BE2C (cell line): ENCODE results near the gene ZNF350.
A peak's percentile ranks its signal among the peaks of the same experiment; 100 is the strongest.

Experiments used
- DNase-seq: peaks from one replicate; pipeline ENCODE4 v3.0.0-alpha.2; 2020
- H3K27me3 ChIP-seq: fragments of 250-450 bp; sonication (Bioruptor Pico); 2 replicates; pipeline ENCODE4 v1.5.1; 2020; ENCODE audit warnings: mild to moderate bottlenecking
- H3K36me3 ChIP-seq: fragments of 250-450 bp; sonication (Bioruptor Pico); 2 replicates; pipeline ENCODE4 v1.5.1; 2020; ENCODE audit warnings: mild to moderate bottlenecking
- H3K4me1 ChIP-seq: fragments of 250-450 bp; sonication (Bioruptor Pico); 2 replicates; pipeline ENCODE4 v1.5.1; 2020
- H3K4me3 ChIP-seq: 2 replicates; pipeline ENCODE4 v1.5.1; 2011; ENCODE audit warnings: low read depth, low read length
- H3K9me3 ChIP-seq: fragments of 250-450 bp; sonication (Bioruptor Pico); 2 replicates; pipeline ENCODE4 v1.5.1; 2020
- CTCF ChIP-seq: IDR thresholded peaks from 2 replicates; pipeline ENCODE4 v1.5.1; 2012; ENCODE audit warnings: mild to moderate bottlenecking, low read depth, low read length

ZNF350 gene

DNA sequence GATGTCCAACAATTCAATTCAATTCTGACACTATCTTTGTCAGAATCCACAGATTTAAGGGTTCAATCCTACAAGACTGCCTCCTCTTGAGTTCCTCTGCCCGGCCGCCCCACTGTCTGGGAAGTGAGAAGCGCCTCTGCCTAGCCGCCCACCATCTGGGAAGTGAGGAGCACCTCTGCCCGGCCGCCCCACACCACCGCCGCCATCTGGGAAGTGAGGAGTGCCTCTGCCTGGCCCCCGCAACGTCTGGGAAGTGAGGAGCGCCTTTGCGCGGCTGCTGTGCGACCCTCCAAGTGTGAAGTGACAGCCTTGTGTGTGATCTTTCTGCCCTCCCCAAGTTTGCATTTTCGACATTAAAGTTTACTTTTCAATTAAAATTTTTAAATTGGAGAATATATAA lies 35.6 kb upstream of the ZNF350 start:
- no peak for TF ChIP-seq CTCF
- Histone ChIP-seq H3K36me3 (peaks cover 87% of the 10 kb centered on the region), H3K4me3 (no peak overlapping the region), H3K4me1 (no peaks in the 10 kb centered on the region), H3K27me3 (no peaks in the 10 kb centered on the region), H3K9me3 (peaks cover 3% of the 10 kb centered on the region; the same call in 1 of the 2 replicates)
- no peak for DNase-seq

DNA sequence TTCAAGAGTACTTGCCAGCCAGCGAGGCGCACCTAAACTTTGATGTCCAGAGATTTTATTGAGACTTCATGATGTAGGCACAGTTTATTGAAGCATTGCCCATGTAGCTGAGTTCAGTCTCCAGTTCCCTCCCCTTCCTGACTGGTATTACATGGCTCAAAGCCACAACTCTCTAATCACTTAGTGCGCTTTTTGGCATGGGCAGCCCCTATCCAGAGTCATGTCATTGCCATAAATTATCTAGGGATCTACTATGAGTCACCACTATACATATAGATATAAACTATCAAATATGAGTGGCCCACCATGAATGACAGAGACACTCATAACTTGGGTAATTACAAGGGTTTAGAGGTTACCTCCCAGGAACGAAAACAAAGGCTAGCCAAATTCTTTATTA lies 33.9 kb upstream of the ZNF350 start:
- Histone ChIP-seq H3K27me3 (no peaks in the 10 kb centered on the region), H3K4me1 (no peaks in the 10 kb centered on the region), H3K4me3 (no peak overlapping the region), H3K9me3 (no peaks in the 10 kb centered on the region), H3K36me3 (peaks cover 97% of the 10 kb centered on the region)
- no peak for TF ChIP-seq CTCF
- DNase-seq, result no peak

DNA sequence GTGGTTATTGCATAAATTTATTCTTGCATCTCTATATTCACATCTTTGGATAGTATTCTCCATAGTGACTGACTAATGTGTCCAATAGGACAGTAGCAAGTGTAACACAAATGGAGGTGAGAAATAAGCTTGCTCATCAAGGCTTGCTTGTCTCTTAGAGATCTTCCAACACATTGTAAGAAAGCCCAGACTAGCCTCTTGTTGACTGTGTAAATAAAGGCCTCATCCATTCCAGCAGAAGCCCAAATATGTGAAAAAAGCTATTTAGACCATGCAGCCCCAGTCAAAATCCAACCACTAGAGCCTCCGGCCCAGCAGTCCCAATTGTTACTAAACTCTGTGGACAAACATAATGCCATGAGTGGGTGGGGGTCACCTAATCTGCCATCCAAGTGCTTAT lies 24.0 kb upstream of the ZNF350 start:
- Histone ChIP-seq H3K27me3 (no peaks in the 10 kb centered on the region), H3K4me1 (no peaks in the 10 kb centered on the region), H3K36me3 (peaks cover 24% of the 10 kb centered on the region), H3K9me3 (no peaks in the 10 kb centered on the region; the same call in 1 of the 2 replicates), H3K4me3 (no peak overlapping the region)
- DNase-seq, result no peak
- no peak for TF ChIP-seq CTCF

- no peak for TF ChIP-seq CTCF
- Histone ChIP-seq H3K4me1 (no peaks in the 10 kb centered on the region), H3K27me3 (no peaks in the 10 kb centered on the region), H3K36me3 (peaks cover 15% of the 10 kb centered on the region), H3K9me3 (no peaks in the 10 kb centered on the region; the same call in 1 of the 2 replicates), H3K4me3 (peak within 1 kb of the TSS; percentile 95)
- peak; percentile 90 for DNase-seq
Measured at GRCh38 chr19:52007806-52008557, 21.3 kb upstream of the ZNF350 start, which contains the start of gene ZNF615. Gene ZNF615 (minus strand): TSS chr19:52008211. CDS start chr19:52003711, 4,500 bp downstream.

- Histone ChIP-seq H3K4me3 (peak overlapping the region; percentile 95), H3K36me3 (peaks cover 10% of the 10 kb centered on the region), H3K4me1 (no peaks in the 10 kb centered on the region), H3K27me3 (no peaks in the 10 kb centered on the region), H3K9me3 (no peaks in the 10 kb centered on the region; the same call in 1 of the 2 replicates)
- peak; percentile 12 for DNase-seq
- TF ChIP-seq CTCF, result no peak
Measured at GRCh38 chr19:52007451-52007805, 20.8 kb upstream of the ZNF350 start.

DNA sequence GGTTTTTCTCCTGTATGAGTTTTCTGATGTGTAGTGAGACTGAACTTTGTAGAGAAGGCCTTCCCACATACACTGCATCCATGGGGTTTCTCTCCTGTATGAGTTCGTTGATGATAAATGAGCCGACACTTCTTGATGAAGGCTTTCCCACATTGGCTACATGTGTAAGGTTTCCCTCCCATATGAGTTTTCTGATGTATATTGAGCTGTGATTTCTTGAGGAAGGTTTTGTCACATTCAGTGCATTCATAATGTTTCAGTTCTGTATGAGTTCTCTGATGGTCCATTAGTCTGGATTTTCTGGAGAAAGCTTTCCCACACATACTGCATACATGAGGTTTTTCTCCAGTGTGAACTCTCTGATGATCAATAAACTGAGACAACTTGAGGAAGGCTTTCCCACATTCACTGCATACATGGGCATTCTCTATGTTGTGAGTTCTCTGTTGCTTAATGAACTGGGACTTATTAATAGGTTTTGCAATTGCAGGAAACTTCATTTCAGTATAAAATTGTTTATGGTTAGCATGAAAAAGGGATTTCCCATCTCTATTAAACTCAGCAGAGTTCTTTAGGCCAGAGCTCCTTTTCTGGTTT lies 7.5 kb upstream of the ZNF350 start:
- Histone ChIP-seq H3K4me1 (no peaks in the 10 kb centered on the region), H3K36me3 (peaks cover 28% of the 10 kb centered on the region), H3K9me3 (peaks cover 11% of the 10 kb centered on the region; the same call in 1 of the 2 replicates), H3K4me3 (no peak overlapping the region), H3K27me3 (no peaks in the 10 kb centered on the region)
- TF ChIP-seq CTCF, result no peak
- DNase-seq, result no peak
